Glutamatergic neuron (in vitro differentiated cells): ENCODE measurements around the gene TAAR1. TPM values are rescaled to one million over a fixed set of nuclear protein-coding genes. Genes with fewer than 3 reads are reported as not detected.

Source experiments
- DNase-seq: peaks from one replicate; pipeline ENCODE4 v3.0.0; 2022
- H3K27ac Mint-ChIP-seq: one replicate; pipeline ENCODE4 v1.8.0; 2020; ENCODE audit warnings: mild to moderate bottlenecking, mixed read lengths, inconsistent platforms; ENCODE audit not compliant: unreplicated experiment
- H3K27me3 Mint-ChIP-seq: one replicate; pipeline ENCODE4 v1.8.0; 2020; ENCODE audit warnings: mild to moderate bottlenecking, moderate library complexity, mixed read lengths, inconsistent platforms; ENCODE audit not compliant: unreplicated experiment
- H3K36me3 Mint-ChIP-seq: one replicate; pipeline ENCODE4 v1.8.0; 2020; ENCODE audit warnings: mild to moderate bottlenecking, mixed read lengths, inconsistent platforms; ENCODE audit not compliant: unreplicated experiment
- H3K4me1 Mint-ChIP-seq: one replicate; pipeline ENCODE4 v1.8.0; 2020; ENCODE audit warnings: mild to moderate bottlenecking, low read depth, mixed read lengths, inconsistent platforms; ENCODE audit not compliant: unreplicated experiment
- H3K4me3 Mint-ChIP-seq: one replicate; pipeline ENCODE4 v1.8.0; 2020; ENCODE audit warnings: mild to moderate bottlenecking, mixed read lengths, inconsistent platforms; ENCODE audit not compliant: unreplicated experiment
- H3K9me3 Mint-ChIP-seq: one replicate; pipeline ENCODE4 v1.8.0; 2020; ENCODE audit warnings: mild to moderate bottlenecking, moderate library complexity, mixed read lengths, inconsistent platforms; ENCODE audit not compliant: unreplicated experiment
- CTCF ChIP-seq: fragments of 200-600 bp; sonication (generic); IDR thresholded peaks from one replicate; pipeline ENCODE4 v1.5.0; 2021; ENCODE audit not compliant: partially characterized antibody, unreplicated experiment
- total RNA-seq: library from RNA; stranded (reverse); fragmentation: NEBNext Ultra II Directional; extraction: Animal tissue kit (Norgen Biotek cat#: 25700); gene quantifications from one replicate; pipeline ENCODE4 v1.2.1, GENCODE V29; 2021; ENCODE audit not compliant: unreplicated experiment

TAAR1 gene
- total RNA-seq, 1 donor from 2014 or later, result not detected

GRCh38 chr6:132633362-132633761 is 25.6 kb downstream of the TAAR1 start:
- no peak for DNase-seq
- Mint-ChIP-seq H3K27ac (no peak overlapping the region), H3K36me3 (no peaks in the 10 kb centered on the region), H3K4me3 (no peak overlapping the region), H3K27me3 (peaks cover 5% of the 10 kb centered on the region), H3K9me3 (peaks cover 4% of the 10 kb centered on the region), H3K4me1 (no peaks in the 10 kb centered on the region)
- TF ChIP-seq CTCF, result no peak

GRCh38 chr6:132624175-132624574 is 34.8 kb downstream of the TAAR1 start, which contains the start of gene TAAR2:
Gene TAAR2 (minus strand): TSS chr6:132624275. CDS start chr6:132624275, 0 bp downstream.
- TF ChIP-seq CTCF, result no peak
- H3K9me3 Mint-ChIP-seq, result no peaks in the 10 kb centered on the region
- H3K4me1 Mint-ChIP-seq, result no peaks in the 10 kb centered on the region
- no peak within 1 kb of the TSS for H3K27ac Mint-ChIP-seq
- no peak within 1 kb of the TSS for H3K4me3 Mint-ChIP-seq
- H3K27me3 Mint-ChIP-seq, result no peaks in the 10 kb centered on the region
- DNase-seq, result no peak
- no peaks in the 10 kb centered on the region for H3K36me3 Mint-ChIP-seq

DNA sequence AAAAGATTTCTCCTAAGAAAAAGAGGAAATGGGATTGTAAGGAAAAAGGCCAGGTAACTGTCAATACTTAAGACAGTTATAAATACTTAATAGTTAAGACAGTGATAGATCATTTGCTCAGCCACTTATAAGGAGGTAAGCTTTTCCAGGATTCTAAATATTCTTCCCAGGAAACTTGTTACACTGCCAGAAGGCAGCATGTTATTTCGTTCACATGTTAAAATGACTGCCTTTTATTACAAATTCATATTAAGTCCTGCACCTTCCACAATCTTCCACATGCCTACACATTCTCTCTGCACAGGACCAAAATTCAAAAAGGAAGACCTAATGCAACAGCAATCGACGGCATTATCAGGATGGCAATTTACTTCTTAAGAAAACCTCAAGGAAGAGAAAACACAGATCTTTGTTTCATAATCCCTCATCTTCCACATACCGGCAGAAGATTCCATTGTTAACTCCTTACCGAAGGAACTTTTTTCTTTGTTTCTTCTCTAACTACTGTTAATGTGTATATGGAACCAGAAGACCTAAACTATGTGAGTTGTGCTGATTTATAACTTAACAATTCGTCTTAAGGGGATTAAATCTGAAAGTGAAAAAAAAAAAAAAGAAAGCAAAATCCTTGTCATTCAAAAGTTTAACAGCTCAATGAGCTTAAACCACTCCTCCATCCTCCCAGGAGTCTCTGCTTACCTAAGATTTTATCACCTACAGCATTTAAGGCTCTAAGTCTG is 35.7 kb downstream of the TAAR1 start:
- Mint-ChIP-seq H3K9me3 (no peaks in the 10 kb centered on the region), H3K36me3 (no peaks in the 10 kb centered on the region), H3K4me3 (no peak overlapping the region), H3K27ac (no peak overlapping the region), H3K27me3 (no peaks in the 10 kb centered on the region), H3K4me1 (no peaks in the 10 kb centered on the region)
- TF ChIP-seq CTCF, result no peak
- no peak for DNase-seq

DNA sequence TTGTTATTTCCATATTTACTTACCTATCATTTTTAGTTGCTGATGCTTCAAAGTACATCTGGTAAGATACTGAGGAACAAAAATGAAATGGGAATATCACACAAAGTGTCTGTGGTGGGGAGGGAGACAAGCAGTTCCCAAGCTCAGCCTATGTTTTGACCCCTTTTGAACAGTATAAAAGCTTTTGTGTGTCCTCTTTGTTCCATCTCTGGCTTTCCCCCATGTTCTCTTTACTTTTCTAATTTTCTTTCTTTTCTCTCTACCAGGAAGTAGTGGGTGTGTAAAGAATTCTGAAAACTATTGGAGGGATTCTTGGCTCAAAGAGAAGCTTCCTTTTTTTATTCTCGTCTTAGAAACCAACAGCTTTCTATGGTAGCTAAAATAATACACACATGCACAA is 42.3 kb downstream of the TAAR1 start:
- H3K27ac Mint-ChIP-seq, result no peak overlapping the region
- H3K27me3 Mint-ChIP-seq, result no peaks in the 10 kb centered on the region
- H3K4me3 Mint-ChIP-seq, result no peak overlapping the region
- peaks cover 10% of the 10 kb centered on the region for H3K4me1 Mint-ChIP-seq
- H3K36me3 Mint-ChIP-seq, result no peaks in the 10 kb centered on the region
- DNase-seq, result no peak
- TF ChIP-seq CTCF, result no peak
- no peaks in the 10 kb centered on the region for H3K9me3 Mint-ChIP-seq

DNA sequence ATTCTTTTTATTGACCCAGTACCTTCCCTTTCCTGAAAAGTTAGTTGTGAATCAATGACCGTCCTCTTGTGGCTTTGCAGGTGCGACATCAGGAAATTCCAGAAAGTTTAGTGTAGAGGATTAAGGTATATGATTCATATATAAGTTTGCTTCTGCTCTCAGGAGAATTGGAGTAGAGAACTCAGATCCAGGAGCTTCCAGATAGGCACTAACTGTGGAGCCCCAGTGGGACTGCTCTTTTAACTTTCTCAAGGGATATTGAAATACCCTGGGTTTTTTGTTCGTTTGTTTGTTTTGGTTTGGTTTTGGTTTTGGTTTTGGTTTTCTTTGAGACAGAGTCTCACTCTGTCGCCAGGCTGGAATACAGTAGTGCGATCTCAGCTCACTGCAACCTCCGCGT is 44.4 kb downstream of the TAAR1 start:
- Mint-ChIP-seq H3K36me3 (no peaks in the 10 kb centered on the region), H3K4me1 (peaks cover 12% of the 10 kb centered on the region), H3K9me3 (no peaks in the 10 kb centered on the region), H3K4me3 (no peak overlapping the region), H3K27ac (no peak overlapping the region), H3K27me3 (peaks cover 2% of the 10 kb centered on the region)
- no peak for TF ChIP-seq CTCF
- DNase-seq, result no peak
